Coronary artery (tissue), 2 donors: ENCODE data around the gene RAB32.

Experiments
- DNase-seq: peaks from one replicate; pipeline ENCODE4 v3.0.0-alpha.2; 2017; ENCODE audit warnings: low spot score
- H3K27ac ChIP-seq, 2 donors: fragments of 200-600 bp; sonication (generic); one replicate each; pipeline ENCODE4 v1.5.1; 2016 to 2019
- H3K4me3 ChIP-seq: fragments of 200-600 bp; sonication (generic); 2 replicates; pipeline ENCODE4 v1.5.1; 2016; ENCODE audit warnings: mild to moderate bottlenecking, moderate library complexity
- CTCF ChIP-seq: fragments of 200-600 bp; sonication (generic); IDR thresholded peaks from one replicate; pipeline ENCODE4 v1.5.1; 2019; ENCODE audit warnings: antibody characterized with exemption

The RAB32 gene

GRCh38 chr6:146543211-146543939 lies at the start of gene RAB32:
TSS of gene RAB32 (plus strand) at chr6:146543833. CDS start at chr6:146543872, 39 bp downstream.
- TF ChIP-seq CTCF: peak; percentile 78
- peak within 1 kb of the TSS; percentile 78 for H3K4me3 ChIP-seq
- peak; percentile 95 for DNase-seq
- peak within 1 kb of the TSS; percentile 95 to 97 for H3K27ac ChIP-seq

GRCh38 chr6:146498309-146498708 lies 45.3 kb upstream of the RAB32 start:
- no peak for DNase-seq
- Histone ChIP-seq H3K4me3 (no peak overlapping the region), H3K27ac (no peak overlapping the region)
- no peak for TF ChIP-seq CTCF

- H3K4me3 ChIP-seq: no peak overlapping the region
- no peak overlapping the region for H3K27ac ChIP-seq
- TF ChIP-seq CTCF: no peak
- no peak for DNase-seq
Observed at GRCh38 chr6:146503096-146503495, 40.5 kb upstream of the RAB32 start.

GRCh38 chr6:146515212-146515611 lies 28.4 kb upstream of the RAB32 start:
- TF ChIP-seq CTCF: no peak
- H3K4me3 ChIP-seq: no peak overlapping the region
- no peak for DNase-seq
- H3K27ac ChIP-seq: no peak overlapping the region

GRCh38 chr6:146526192-146526591 lies 17.4 kb upstream of the RAB32 start:
- Histone ChIP-seq H3K27ac (no peak overlapping the region), H3K4me3 (no peak overlapping the region)
- no peak for TF ChIP-seq CTCF
- DNase-seq: no peak

GRCh38 chr6:146532702-146533101 lies 10.9 kb upstream of the RAB32 start:
- no peak for TF ChIP-seq CTCF

GRCh38 chr6:146542881-146543210 lies 787 bp upstream of the RAB32 start:
- DNase-seq: no peak
- Histone ChIP-seq H3K27ac (peak overlapping the region; percentile 95 to 97), H3K4me3 (peak overlapping the region; percentile 78)
- TF ChIP-seq CTCF: no peak

More at GRCh38 chr6:146532702-146533101, 10.9 kb upstream of the RAB32 start:
- Histone ChIP-seq H3K27ac (no peak overlapping the region), H3K4me3 (no peak overlapping the region)
- no peak for DNase-seq
